Islet precursor cell (in vitro differentiated cells): ENCODE data around the gene FBXL17.

ENCODE experiments used
- DNase-seq: peaks from one replicate; pipeline ENCODE4 v3.0.0-alpha.2; 2018

FBXL17 gene

GRCh38 chr5:108079753-108080152, 302.1 kb downstream of the FBXL17 start:
- DNase-seq, result no peak

- no peak for DNase-seq
These were observed 303.0 kb downstream of the FBXL17 start for GRCh38 chr5:108078882-108079281.

- no peak for DNase-seq
These were observed 303.6 kb downstream of the FBXL17 start for GRCh38 chr5:108078345-108078744.

GRCh38 chr5:108074626-108075025, 307.3 kb downstream of the FBXL17 start:
- no peak for DNase-seq

- DNase-seq, result no peak
These were observed 317.6 kb downstream of the FBXL17 start for GRCh38 chr5:108064302-108064701.

GRCh38 chr5:108061941-108062340, 320.0 kb downstream of the FBXL17 start:
- DNase-seq, result no peak

- no peak for DNase-seq
These were observed 321.6 kb downstream of the FBXL17 start for GRCh38 chr5:108060340-108060739.

- DNase-seq, result no peak
These were observed 322.6 kb downstream of the FBXL17 start for GRCh38 chr5:108059334-108059733.

GRCh38 chr5:108054349-108054748, 327.5 kb downstream of the FBXL17 start:
- DNase-seq, result no peak

- DNase-seq, result no peak
These were observed 334.8 kb downstream of the FBXL17 start for GRCh38 chr5:108046955-108047670.

GRCh38 chr5:108036482-108036881, 345.4 kb downstream of the FBXL17 start:
- DNase-seq, result no peak

GRCh38 chr5:108028883-108029282, 353.0 kb downstream of the FBXL17 start:
- no peak for DNase-seq

- DNase-seq, result peak; percentile 68
These were observed 353.5 kb downstream of the FBXL17 start for GRCh38 chr5:108028412-108028811.

GRCh38 chr5:108025957-108026356, 355.9 kb downstream of the FBXL17 start:
- no peak for DNase-seq

- DNase-seq, result no peak
These were observed 356.9 kb downstream of the FBXL17 start for GRCh38 chr5:108024986-108025385.

GRCh38 chr5:108016101-108016500, 365.8 kb downstream of the FBXL17 start:
- no peak for DNase-seq

- DNase-seq, result no peak
These were observed 375.1 kb downstream of the FBXL17 start for GRCh38 chr5:108006791-108007190.

GRCh38 chr5:108003178-108003577, 378.7 kb downstream of the FBXL17 start:
- no peak for DNase-seq

- DNase-seq, result no peak
These were observed 380.7 kb downstream of the FBXL17 start for GRCh38 chr5:108001222-108001621.

- DNase-seq, result no peak
These were observed 384.4 kb downstream of the FBXL17 start for GRCh38 chr5:107997338-107997980.

- no peak for DNase-seq
These were observed 388.6 kb downstream of the FBXL17 start for GRCh38 chr5:107993341-107993740.

GRCh38 chr5:107990881-107991810, 390.8 kb downstream of the FBXL17 start:
- DNase-seq, result no peak

GRCh38 chr5:107985144-107985543, 396.8 kb downstream of the FBXL17 start:
- DNase-seq, result no peak
